Measurements from ENCODE around the gene HAAO.

Gene HAAO

DNA sequence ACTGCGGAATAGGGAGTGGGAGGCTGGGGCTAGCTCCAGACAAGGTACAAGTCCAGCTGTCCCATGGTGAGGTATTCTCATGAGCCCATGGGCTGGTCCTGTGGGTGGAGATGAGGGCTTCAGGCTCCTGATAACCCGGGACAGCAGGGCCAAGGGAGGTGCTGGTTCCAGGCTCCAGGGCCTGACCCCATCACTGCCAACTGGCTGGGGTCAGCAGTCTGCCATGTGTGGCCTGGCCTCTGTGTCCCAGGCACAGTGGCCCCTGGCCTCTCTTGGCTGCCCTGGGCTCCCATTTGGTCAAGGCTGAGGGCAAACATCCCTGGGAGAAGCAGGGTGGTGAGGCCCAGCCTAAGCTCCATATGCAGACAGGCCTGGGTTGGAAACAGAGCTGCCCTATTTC is 27.5 kb downstream of the HAAO start:
- H3K27ac ChIP-seq (ENCODE audit: low read depth, low read length): no peak overlapping the region
- H3K27me3 ChIP-seq (ENCODE audit: control insufficient read depth, low read length): no peaks in the 10 kb centered on the region
- no peaks in the 10 kb centered on the region for H3K79me2 ChIP-seq (ENCODE audit: control insufficient read depth, low read length)
- no peak overlapping the region for H3K4me2 ChIP-seq (ENCODE audit: low read length)
- no peaks in the 10 kb centered on the region for H3F3A ChIP-seq (ENCODE audit: control insufficient read depth, insufficient read depth)
- no peaks in the 10 kb centered on the region for H4K20me1 ChIP-seq (ENCODE audit: control insufficient read depth, insufficient read depth, low read depth, low read length)
- H3K4me3 ChIP-seq (ENCODE audit: low read length): no peak overlapping the region
- no peaks in the 10 kb centered on the region for H3K9me2 ChIP-seq (replicated peaks; ENCODE audit: control insufficient read depth, low read length)
- TF ChIP-seq, protein P1, sequence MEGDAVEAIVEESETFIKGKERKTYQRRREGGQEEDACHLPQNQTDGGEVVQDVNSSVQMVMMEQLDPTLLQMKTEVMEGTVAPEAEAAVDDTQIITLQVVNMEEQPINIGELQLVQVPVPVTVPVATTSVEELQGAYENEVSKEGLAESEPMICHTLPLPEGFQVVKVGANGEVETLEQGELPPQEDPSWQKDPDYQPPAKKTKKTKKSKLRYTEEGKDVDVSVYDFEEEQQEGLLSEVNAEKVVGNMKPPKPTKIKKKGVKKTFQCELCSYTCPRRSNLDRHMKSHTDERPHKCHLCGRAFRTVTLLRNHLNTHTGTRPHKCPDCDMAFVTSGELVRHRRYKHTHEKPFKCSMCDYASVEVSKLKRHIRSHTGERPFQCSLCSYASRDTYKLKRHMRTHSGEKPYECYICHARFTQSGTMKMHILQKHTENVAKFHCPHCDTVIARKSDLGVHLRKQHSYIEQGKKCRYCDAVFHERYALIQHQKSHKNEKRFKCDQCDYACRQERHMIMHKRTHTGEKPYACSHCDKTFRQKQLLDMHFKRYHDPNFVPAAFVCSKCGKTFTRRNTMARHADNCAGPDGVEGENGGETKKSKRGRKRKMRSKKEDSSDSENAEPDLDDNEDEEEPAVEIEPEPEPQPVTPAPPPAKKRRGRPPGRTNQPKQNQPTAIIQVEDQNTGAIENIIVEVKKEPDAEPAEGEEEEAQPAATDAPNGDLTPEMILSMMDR (IDR thresholded peaks at IDR 0.05; ENCODE audit: low read depth, low read length, poor library complexity, severe bottlenecking): no peak
- no peak for TF ChIP-seq EZH2phosphoT487 (IDR thresholded peaks at IDR 0.05; ENCODE audit: borderline replicate concordance, low read length)
- no peaks in the 10 kb centered on the region for H3K36me3 ChIP-seq (ENCODE audit: control insufficient read depth, low read length)
- H3K4me1 ChIP-seq (ENCODE audit: control insufficient read depth, low read length): no peaks in the 10 kb centered on the region
- no peaks in the 10 kb centered on the region for H3K9me3 ChIP-seq (ENCODE audit: control insufficient read depth, insufficient read depth, low read length)

- no peaks in the 10 kb centered on the region for H4K20me1 ChIP-seq (ENCODE audit: control insufficient read depth, insufficient read depth, low read depth, low read length)
- H3K4me1 ChIP-seq (ENCODE audit: control insufficient read depth, low read length): no peaks in the 10 kb centered on the region
- H3K27ac ChIP-seq (ENCODE audit: low read depth, low read length): no peak within 1 kb of the TSS
Observed at GRCh38 chr2:42764096-42764495, 28.3 kb downstream of the HAAO start, which contains the start of gene OXER1. TSS of gene OXER1 (minus strand) at chr2:42764135. CDS start at chr2:42764062, 73 bp downstream.

GRCh38 chr2:42762823-42763804 is 29.3 kb downstream of the HAAO start:
- Histone ChIP-seq H3K27me3 (ENCODE audit: control insufficient read depth, low read length) (no peaks in the 10 kb centered on the region), H4K20me1 (ENCODE audit: control insufficient read depth, insufficient read depth, low read depth, low read length) (no peaks in the 10 kb centered on the region), H3K79me2 (ENCODE audit: control insufficient read depth, low read length) (no peaks in the 10 kb centered on the region), H3F3A (ENCODE audit: control insufficient read depth, insufficient read depth) (no peaks in the 10 kb centered on the region), H3K4me3 (ENCODE audit: low read length) (no peak overlapping the region), H3K4me2 (ENCODE audit: low read length) (no peak overlapping the region), H3K9me2 (replicated peaks; ENCODE audit: control insufficient read depth, low read length) (no peaks in the 10 kb centered on the region), H3K4me1 (ENCODE audit: control insufficient read depth, low read length) (no peaks in the 10 kb centered on the region), H3K27ac (ENCODE audit: low read depth, low read length) (no peak overlapping the region), H3K9me3 (ENCODE audit: control insufficient read depth, insufficient read depth, low read length) (no peaks in the 10 kb centered on the region), H3K36me3 (ENCODE audit: control insufficient read depth, low read length) (no peaks in the 10 kb centered on the region)
- no peak for TF ChIP-seq EZH2phosphoT487 (IDR thresholded peaks at IDR 0.05; ENCODE audit: borderline replicate concordance, low read length)
- TF ChIP-seq, protein P1 (IDR thresholded peaks at IDR 0.05; ENCODE audit: low read depth, low read length, poor library complexity, severe bottlenecking): no peak

More at GRCh38 chr2:42764096-42764495, 28.3 kb downstream of the HAAO start, which contains the start of gene OXER1:
- Histone ChIP-seq H3K4me2 (ENCODE audit: low read length) (no peak within 1 kb of the TSS), H3F3A (ENCODE audit: control insufficient read depth, insufficient read depth) (no peaks in the 10 kb centered on the region), H3K79me2 (ENCODE audit: control insufficient read depth, low read length) (no peaks in the 10 kb centered on the region), H3K9me3 (ENCODE audit: control insufficient read depth, insufficient read depth, low read length) (no peaks in the 10 kb centered on the region), H3K27me3 (ENCODE audit: control insufficient read depth, low read length) (no peaks in the 10 kb centered on the region), H3K36me3 (ENCODE audit: control insufficient read depth, low read length) (no peaks in the 10 kb centered on the region), H3K9me2 (replicated peaks; ENCODE audit: control insufficient read depth, low read length) (no peaks in the 10 kb centered on the region), H3K4me3 (ENCODE audit: low read length) (no peak within 1 kb of the TSS)
- TF ChIP-seq EZH2phosphoT487 (IDR thresholded peaks at IDR 0.05; ENCODE audit: borderline replicate concordance, low read length): no peak

DNA sequence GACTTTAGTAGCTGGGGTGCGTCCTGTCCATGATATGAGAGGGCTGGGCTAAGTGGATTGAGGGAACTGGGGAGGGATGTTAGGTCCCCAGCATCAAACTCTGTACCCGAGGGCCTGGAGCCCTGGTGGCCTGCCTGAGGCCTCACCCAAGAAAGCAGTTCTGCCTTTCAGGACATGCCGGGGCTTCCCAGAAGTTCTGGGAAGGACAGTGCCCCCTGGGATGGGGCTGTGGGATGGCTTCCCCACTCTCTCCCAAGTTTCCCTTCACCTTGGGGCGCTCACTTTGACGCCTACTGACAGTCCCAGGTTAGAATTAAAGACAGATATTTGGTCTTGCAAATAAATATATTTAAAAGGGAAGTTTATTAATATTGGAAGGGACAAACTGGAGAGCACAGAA is 30.2 kb downstream of the HAAO start:
- H3K9me3 ChIP-seq (ENCODE audit: control insufficient read depth, insufficient read depth, low read length): no peaks in the 10 kb centered on the region
- H3K27ac ChIP-seq (ENCODE audit: low read depth, low read length): no peak overlapping the region
- H4K20me1 ChIP-seq (ENCODE audit: control insufficient read depth, insufficient read depth, low read depth, low read length): no peaks in the 10 kb centered on the region
- no peaks in the 10 kb centered on the region for H3K27me3 ChIP-seq (ENCODE audit: control insufficient read depth, low read length)
- H3K4me3 ChIP-seq (ENCODE audit: low read length): no peak overlapping the region
- no peaks in the 10 kb centered on the region for H3K4me1 ChIP-seq (ENCODE audit: control insufficient read depth, low read length)
- TF ChIP-seq, protein P1 (IDR thresholded peaks at IDR 0.05; ENCODE audit: low read depth, low read length, poor library complexity, severe bottlenecking): no peak
- no peak for TF ChIP-seq EZH2phosphoT487 (IDR thresholded peaks at IDR 0.05; ENCODE audit: borderline replicate concordance, low read length)
- no peaks in the 10 kb centered on the region for H3F3A ChIP-seq (ENCODE audit: control insufficient read depth, insufficient read depth)
- no peaks in the 10 kb centered on the region for H3K36me3 ChIP-seq (ENCODE audit: control insufficient read depth, low read length)
- no peak overlapping the region for H3K4me2 ChIP-seq (ENCODE audit: low read length)
- H3K79me2 ChIP-seq (ENCODE audit: control insufficient read depth, low read length): no peaks in the 10 kb centered on the region
- H3K9me2 ChIP-seq (replicated peaks; ENCODE audit: control insufficient read depth, low read length): no peaks in the 10 kb centered on the region
